ENCODE results near the gene PTPRA. TPM values are rescaled to one million over a fixed set of nuclear protein-coding genes. Genes with fewer than 3 reads are reported as not detected.
A peak's percentile ranks its signal among the peaks of the same experiment; 100 is the strongest.

The PTPRA gene
- total and polyA plus RNA-seq, 2 donors (not counting 1 experiment from before 2014, with no cell fraction given) = 32.1 to 64.2 TPM

DNA sequence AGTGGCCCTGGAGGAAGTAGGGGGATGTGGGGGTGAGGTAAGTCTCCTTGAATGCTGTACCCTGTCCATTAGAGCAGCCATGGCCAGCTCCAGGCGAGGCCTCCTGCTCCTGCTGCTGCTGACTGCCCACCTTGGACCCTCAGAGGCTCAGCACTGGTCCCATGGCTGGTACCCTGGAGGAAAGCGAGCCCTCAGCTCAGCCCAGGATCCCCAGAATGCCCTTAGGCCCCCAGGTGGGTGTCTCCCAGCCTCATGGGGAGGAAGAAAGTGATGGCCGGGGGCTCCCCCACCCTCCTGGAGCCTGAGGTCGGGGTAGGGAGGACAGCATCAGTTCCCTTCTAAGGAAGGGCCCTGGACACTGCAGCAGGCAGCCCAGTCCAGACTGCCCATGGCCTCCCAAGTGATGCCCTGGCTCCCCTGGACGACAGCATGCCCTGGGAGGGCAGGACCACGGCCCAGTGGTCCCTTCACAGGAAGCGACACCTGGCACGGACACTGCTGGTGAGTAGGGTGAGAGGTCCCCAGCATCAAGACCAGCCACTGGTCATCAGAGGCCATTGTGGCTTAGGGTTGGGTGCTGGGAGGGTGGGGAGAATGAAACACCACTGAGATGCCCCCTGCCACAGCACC lies 171.2 kb downstream of the PTPRA start:
- H3K9me3 ChIP-seq (ENCODE audit: control extremely low read depth in 1 of 3, control insufficient read depth in 2 of 3, insufficient read depth in 1 of 3, low read length in 2 of 3) = no peaks in the 10 kb centered on the region
- peaks cover 13% of the 10 kb centered on the region for H3K79me2 ChIP-seq (ENCODE audit: control insufficient read depth, insufficient read depth, low read length)
- no peaks in the 10 kb centered on the region for H3K27me3 Mint-ChIP-seq
- WGBS (ENCODE audit: insufficient coverage) = 98% methylated on average over 5 of the region's 8 CpGs
- peak overlapping the region; percentile 95 for H3K4me3 Mint-ChIP-seq
- no peaks in the 10 kb centered on the region for H3K9me3 Mint-ChIP-seq (ENCODE audit: insufficient read depth)
- H3K4me1 Mint-ChIP-seq = peaks cover 15% of the 10 kb centered on the region
- H2AFZ ChIP-seq (ENCODE audit: insufficient read depth, low read depth, low read length, poor library complexity, severe bottlenecking) = no peak overlapping the region
- peaks cover 11 to 17% of the 10 kb centered on the region in 2 donors for H3K4me1 ChIP-seq (ENCODE audit: control insufficient read depth in 2 of 2, insufficient read depth in 2 of 2, low read length in 2 of 2)
- DNase-seq (no peak), ATAC-seq (ENCODE audit: low read depth) (no peak)
- TF ChIP-seq EZH2 (IDR thresholded peaks at IDR 0.05; ENCODE audit: borderline replicate concordance, insufficient read depth, low read depth, low read length, poor library complexity, severe bottlenecking) = no peak
- TF ChIP-seq, protein P1, sequence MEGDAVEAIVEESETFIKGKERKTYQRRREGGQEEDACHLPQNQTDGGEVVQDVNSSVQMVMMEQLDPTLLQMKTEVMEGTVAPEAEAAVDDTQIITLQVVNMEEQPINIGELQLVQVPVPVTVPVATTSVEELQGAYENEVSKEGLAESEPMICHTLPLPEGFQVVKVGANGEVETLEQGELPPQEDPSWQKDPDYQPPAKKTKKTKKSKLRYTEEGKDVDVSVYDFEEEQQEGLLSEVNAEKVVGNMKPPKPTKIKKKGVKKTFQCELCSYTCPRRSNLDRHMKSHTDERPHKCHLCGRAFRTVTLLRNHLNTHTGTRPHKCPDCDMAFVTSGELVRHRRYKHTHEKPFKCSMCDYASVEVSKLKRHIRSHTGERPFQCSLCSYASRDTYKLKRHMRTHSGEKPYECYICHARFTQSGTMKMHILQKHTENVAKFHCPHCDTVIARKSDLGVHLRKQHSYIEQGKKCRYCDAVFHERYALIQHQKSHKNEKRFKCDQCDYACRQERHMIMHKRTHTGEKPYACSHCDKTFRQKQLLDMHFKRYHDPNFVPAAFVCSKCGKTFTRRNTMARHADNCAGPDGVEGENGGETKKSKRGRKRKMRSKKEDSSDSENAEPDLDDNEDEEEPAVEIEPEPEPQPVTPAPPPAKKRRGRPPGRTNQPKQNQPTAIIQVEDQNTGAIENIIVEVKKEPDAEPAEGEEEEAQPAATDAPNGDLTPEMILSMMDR (IDR thresholded peaks at IDR 0.05) = no peak
- H3K4me3 ChIP-seq (ENCODE audit: control extremely low read depth in 1 of 5, extremely low read depth in 1 of 5, insufficient read depth in 1 of 5, low read depth in 2 of 5, low read length in 4 of 5) = no peak overlapping the region
- peaks cover 20% of the 10 kb centered on the region for H4K20me1 ChIP-seq (ENCODE audit: control insufficient read depth, insufficient read depth, low read length, poor library complexity, severe bottlenecking)
- H3K4me2 ChIP-seq (replicated peaks; ENCODE audit: low read depth, low read length, poor library complexity, severe bottlenecking) = no peak overlapping the region
- intact Hi-C loops (cut with micrococcal nuclease) = loop anchor here (2.0 to 10.0 kb wide), 3 partner anchors 170 to 430 kb away; partner anchors contain the start of genes ATRN, NOP56 and PTPRA
- H3K27me3 ChIP-seq (replicated peaks in 1 of 4; ENCODE audit: control extremely low read depth in 1 of 4, control insufficient read depth in 3 of 4, insufficient read depth in 4 of 4, low read length in 3 of 4) = no peaks in the 10 kb centered on the region
- H3K27ac Mint-ChIP-seq = peak overlapping the region; percentile 97
- peaks cover 0 to 23% of the 10 kb centered on the region in 2 experiments for H3K36me3 ChIP-seq (replicated peaks in 1 of 2; ENCODE audit: control extremely low read depth in 1 of 2, control insufficient read depth in 1 of 2, extremely low read depth in 1 of 2, insufficient read depth in 2 of 2, low read length in 1 of 2)
- no peak overlapping the region for H3K9ac ChIP-seq (ENCODE audit: low read length)
- ChIA-PET CTCF (no interaction called here), POLR2A (interaction anchor here (1.4 kb wide), 2 partner anchors 204 to 392 kb away, joined by 3 to 4 read pairs; partner anchors contain the start of genes NOP56, PCED1A and VPS16)
- no peak overlapping the region for H3K27ac ChIP-seq (ENCODE audit: low read length in 2 of 2)
